SK-N-SH (cell line): ENCODE measurements around the gene OLR1. TPM values are rescaled to one million over a fixed set of nuclear protein-coding genes. Genes with fewer than 3 reads are reported as not detected.

Source experiments
- CTCF ChIA-PET: fragments of 300-600, 350-600 bp; formaldehyde crosslinking; extraction: SDS; loops from one replicate; lab custom pipeline; 2021; lab: Yijun Ruan, JAX
- POLR2A ChIA-PET: fragments of 350-600 bp; sonication (Branson Sonifier 250); formaldehyde crosslinking; extraction: SDS; loops from one replicate; lab custom pipeline; 2020; ENCODE audit warnings: antibody characterized with exemption, inconsistent platforms; lab: Yijun Ruan, JAX
- DNase-seq: peaks from one replicate; pipeline ENCODE4 v3.0.0; 2012
- H2AFZ ChIP-seq: fragments of 200-600 bp; sonication (generic); 2 replicates; pipeline ENCODE4 v1.8.1; 2016; ENCODE audit warnings: antibody characterized with exemption, mild to moderate bottlenecking, low read depth
- H3F3A ChIP-seq: fragments of 200-600 bp; sonication (generic); replicated peaks from 2 replicates; pipeline ENCODE3; 2016; ENCODE audit warnings: antibody characterized with exemption, mild to moderate bottlenecking; ENCODE audit not compliant: insufficient read depth
- H3K27ac ChIP-seq, 2 experiments: fragments of 200-500 bp in 1 of 2; fragments of 200-600 bp in 1 of 2; sonication (Bioruptor generic) in 1 of 2; sonication (generic), shearing (Covaris generic) in 1 of 2; 2 replicates each; pipeline versions ENCODE4 v1.5.1 to v1.6.1; 2014 to 2016; ENCODE audit warnings: low read depth in 2 of 2, inconsistent platforms in 1 of 2, low read length in 1 of 2, mild to moderate bottlenecking in 1 of 2, mixed read lengths in 1 of 2
- H3K27me3 ChIP-seq: fragments of 200-600 bp; sonication (generic), shearing (Covaris generic); 2 replicates; pipeline ENCODE4 v1.6.1; 2016; ENCODE audit warnings: mixed run types; ENCODE audit not compliant: insufficient read depth
- H3K36me3 ChIP-seq, 2 experiments: fragments of 200-500 bp in 1 of 2; fragments of 200-600 bp in 1 of 2; sonication (Bioruptor generic) in 1 of 2; sonication (generic) in 1 of 2; replicated peaks in 1 of 2; 2 replicates each; pipeline versions ENCODE3 to v1.5.1; 2014 to 2016; ENCODE audit warnings: low read length in 1 of 2, mild to moderate bottlenecking in 1 of 2; ENCODE audit not compliant: insufficient read depth in 2 of 2, control insufficient read depth in 1 of 2
- H3K4me1 ChIP-seq, 2 experiments: fragments of 200-500 bp in 1 of 2; fragments of 200-600 bp in 1 of 2; sonication (Bioruptor generic) in 1 of 2; sonication (generic), shearing (Covaris generic) in 1 of 2; 2 replicates each; pipeline versions ENCODE4 v1.5.1 to v1.6.1; 2014 to 2016; ENCODE audit warnings: low read depth in 1 of 2, low read length in 1 of 2, mixed run types in 1 of 2; ENCODE audit not compliant: insufficient read depth in 2 of 2, control insufficient read depth in 1 of 2
- H3K4me2 ChIP-seq: fragments of 200-600 bp; sonication (generic), shearing (Covaris generic); 2 replicates; pipeline ENCODE4 v1.6.1; 2017; ENCODE audit warnings: mixed run types
- H3K4me3 ChIP-seq, 2 experiments: fragments of 200-500 bp in 1 of 2; fragments of 200-600 bp in 1 of 2; sonication (Bioruptor generic) in 1 of 2; sonication (generic), shearing (Covaris generic) in 1 of 2; 2 replicates each; pipeline versions ENCODE4 v1.5.1 to v1.8.1; 2014 to 2016; ENCODE audit warnings: low read depth in 2 of 2, inconsistent platforms in 1 of 2, low read length in 1 of 2, mild to moderate bottlenecking in 1 of 2, mixed read lengths in 1 of 2, moderate library complexity in 1 of 2
- H3K79me2 ChIP-seq: fragments of 200-600 bp; sonication (generic); 2 replicates; pipeline ENCODE4 v1.8.1; 2017; ENCODE audit warnings: mild to moderate bottlenecking; ENCODE audit not compliant: insufficient read depth
- H3K9ac ChIP-seq: fragments of 200-600 bp; sonication (generic); 2 replicates; pipeline ENCODE4 v1.6.1; 2017; ENCODE audit warnings: mixed run types
- H3K9me2 ChIP-seq: fragments of 200-600 bp; sonication (generic); 2 replicates; pipeline ENCODE4 v1.6.1; 2017; ENCODE audit warnings: mixed run types
- H3K9me3 ChIP-seq: fragments of 200-600 bp; sonication (generic); 2 replicates; pipeline ENCODE4 v1.6.1; 2017; ENCODE audit warnings: mixed run types, mild to moderate bottlenecking, moderate library complexity
- H4K20me1 ChIP-seq: fragments of 200-600 bp; sonication (generic); 2 replicates; pipeline ENCODE4 v1.6.1; 2017; ENCODE audit warnings: mild to moderate bottlenecking, mixed run types; ENCODE audit not compliant: insufficient read depth
- CTCF ChIP-seq: fragments of 200-600 bp; sonication (generic); IDR thresholded peaks from 2 replicates; pipeline ENCODE4 v1.6.1; 2017; ENCODE audit warnings: antibody characterized with exemption, mild to moderate bottlenecking, moderate library complexity
- EP300 ChIP-seq, 2 experiments: IDR thresholded peaks; 2 replicates each; pipeline versions ENCODE4 v1.4.0 to v1.6.1; 2012; ENCODE audit warnings: borderline replicate concordance in 1 of 2, low read depth in 1 of 2, low read length in 1 of 2
- EZH2phosphoT487 ChIP-seq: fragments of 200-600 bp; sonication (generic); IDR thresholded peaks from 2 replicates; pipeline ENCODE4 v1.6.1; 2017; ENCODE audit warnings: low read depth, mixed run types, mild to moderate bottlenecking, antibody characterized with exemption, moderate library complexity, borderline replicate concordance
- GATA2 ChIP-seq: sonication (generic); formaldehyde crosslinking; IDR thresholded peaks from 2 replicates; pipeline ENCODE4 v1.5.0; 2020; ENCODE audit warnings: mild to moderate bottlenecking, missing genetic modification reagents
- IRF3 ChIP-seq: fragments of 150-350 bp; IDR thresholded peaks from 2 replicates; pipeline ENCODE4 v1.6.1; 2016; ENCODE audit warnings: mild to moderate bottlenecking, low read depth, low read length
- MEF2A ChIP-seq: IDR thresholded peaks from 2 replicates; pipeline ENCODE4 v1.4.0; 2012; ENCODE audit warnings: low read depth, borderline replicate concordance
- SIN3A ChIP-seq: IDR thresholded peaks from 2 replicates; pipeline ENCODE4 v1.6.1; 2012; ENCODE audit warnings: low read depth, mild to moderate bottlenecking, low read length, moderate library complexity, borderline replicate concordance
- TAF1 ChIP-seq: IDR thresholded peaks from 2 replicates; pipeline ENCODE4 v1.6.1; 2012; ENCODE audit warnings: low read depth, mild to moderate bottlenecking, low read length, moderate library complexity, borderline replicate concordance
- TCF12 ChIP-seq: IDR thresholded peaks from 2 replicates; pipeline ENCODE4 v1.4.0; 2012
- USF2 ChIP-seq: fragments of 150-350 bp; IDR thresholded peaks from 2 replicates; pipeline ENCODE4 v1.6.1; 2017; ENCODE audit warnings: antibody characterized with exemption, low read length, low read depth, borderline replicate concordance
- ZBTB33 ChIP-seq: IDR thresholded peaks from 2 replicates; pipeline ENCODE4 v1.4.0; 2012; ENCODE audit warnings: low read depth, borderline replicate concordance
- WGBS: methylation state at CpG from one replicate; pipeline ENCODE4 v1.1.6; 2017; ENCODE audit warnings: low lambda C conversion rate; 5-methylcytosine and 5-hydroxymethylcytosine counted together
- polyA plus RNA-seq, 3 experiments: library from polyadenylated mRNA; depleted of rRNA; stranded (reverse); fragments of >200 nt; gene quantifications; 2 replicates each; pipeline ENCODE4 v1.2.3, GENCODE V29; 2012

Gene OLR1
- polyA plus RNA-seq, 1 of the 3 experiments (the other 2 are of a cell fraction): not detected

GRCh38 chr12:10184261-10184843, 12.4 kb upstream of the OLR1 start:
- DNase-seq: no peak
- ChIA-PET CTCF (interaction anchor here (0.7 to 1.1 kb wide), 2 partner anchors 30 to 344 kb away, joined by 3 read pairs; no protein-coding TSS in a partner anchor), POLR2A (no interaction called here)
- 17% methylated on average over 7 of the region's 7 CpGs for WGBS
- TF ChIP-seq TCF12: no peak
- TF ChIP-seq USF2: no peak
- H3K4me2 ChIP-seq: no peak overlapping the region
- H4K20me1 ChIP-seq: no peaks in the 10 kb centered on the region
- H3K27me3 ChIP-seq: peaks cover 40% of the 10 kb centered on the region; the same call in 1 of the 2 replicates
- no peak overlapping the region for H3K27ac ChIP-seq
- H3K4me1 ChIP-seq: no peaks in the 10 kb centered on the region
- no peaks in the 10 kb centered on the region for H3K79me2 ChIP-seq
- H3K9me3 ChIP-seq: no peaks in the 10 kb centered on the region
- H3K36me3 ChIP-seq: no peaks in the 10 kb centered on the region
- no peak overlapping the region for H3K9ac ChIP-seq
- no peak overlapping the region for H3K4me3 ChIP-seq
- H2AFZ ChIP-seq: no peak overlapping the region
- no peaks in the 10 kb centered on the region for H3K9me2 ChIP-seq
- H3F3A ChIP-seq: no peaks in the 10 kb centered on the region

- TF ChIP-seq EP300 (IDR thresholded peaks at IDR 0.05; ENCODE audit: borderline replicate concordance in 1 of 2, low read depth in 1 of 2, low read length in 1 of 2) (no peak), MEF2A (no peak), EZH2phosphoT487 (no peak), IRF3 (no peak), GATA2 (no peak), CTCF (no peak), TAF1 (no peak), ZBTB33 (no peak), SIN3A (no peak)
- H2AFZ ChIP-seq: no peak overlapping the region
- CTCF ChIA-PET: no interaction called here
- H4K20me1 ChIP-seq: no peaks in the 10 kb centered on the region
- H3K27ac ChIP-seq: no peak overlapping the region
- H3K27me3 ChIP-seq: peaks cover 42% of the 10 kb centered on the region; the same call in 1 of the 2 replicates
- no peak overlapping the region for H3K9ac ChIP-seq
- POLR2A ChIA-PET: no interaction called here
- H3K9me3 ChIP-seq: no peaks in the 10 kb centered on the region
- H3K36me3 ChIP-seq: no peaks in the 10 kb centered on the region
- WGBS: 10% methylated on average over 5 of the region's 5 CpGs
- no peak overlapping the region for H3K4me3 ChIP-seq
- no peaks in the 10 kb centered on the region for H3F3A ChIP-seq
- H3K4me2 ChIP-seq: no peak overlapping the region
- H3K79me2 ChIP-seq: no peaks in the 10 kb centered on the region
- H3K9me2 ChIP-seq: no peaks in the 10 kb centered on the region
- no peaks in the 10 kb centered on the region for H3K4me1 ChIP-seq
- no peak for DNase-seq
Observed at GRCh38 chr12:10182354-10183049, 10.6 kb upstream of the OLR1 start.
